IPS-NIHi11 (cell line): ENCODE data around the gene PRDX5.

Source experiments
- DNase-seq: peaks from one replicate; pipeline ENCODE4 v3.0.0; 2012; ENCODE audit warnings: mixed read lengths, low spot score

Gene PRDX5

DNA sequence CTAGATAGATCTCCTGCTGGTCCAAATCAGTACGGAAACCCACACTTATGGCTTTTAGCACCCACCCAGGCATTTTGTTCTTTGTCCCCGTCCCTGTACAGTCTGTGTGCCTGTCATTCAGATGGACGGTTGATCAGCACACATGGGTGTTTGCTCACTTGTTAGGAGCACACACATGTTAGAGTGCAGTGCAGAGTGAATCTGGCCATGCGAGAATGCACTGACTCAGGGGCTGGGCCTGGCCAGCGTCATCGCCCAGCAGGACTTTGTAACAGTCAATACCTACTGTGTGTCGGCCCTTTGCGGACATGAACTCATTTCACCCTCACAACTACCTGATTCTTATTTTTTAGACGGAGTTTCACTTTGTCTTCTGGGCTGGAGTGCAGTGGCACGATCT is 44.4 kb downstream of the PRDX5 start:
- DNase-seq: no peak

DNA sequence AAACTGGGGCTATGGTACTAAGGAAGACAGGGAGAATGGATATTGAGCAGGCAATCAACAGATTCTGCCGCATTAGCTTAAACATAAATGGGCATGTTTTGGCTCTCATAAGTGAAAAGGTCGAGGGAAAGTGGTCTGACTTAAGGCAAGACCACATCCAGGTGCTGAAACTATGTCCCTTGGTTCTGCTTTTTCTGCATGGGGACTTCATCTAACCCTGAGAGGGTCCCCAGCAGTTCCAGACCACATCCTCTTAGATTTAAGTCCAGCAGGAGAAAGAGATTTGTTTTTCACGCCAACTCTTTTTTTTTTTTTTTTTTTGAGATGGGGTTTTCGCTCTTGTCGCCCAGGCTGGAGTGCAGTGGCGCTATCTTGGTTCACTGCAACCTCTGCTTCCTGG is 46.5 kb downstream of the PRDX5 start:
- DNase-seq: no peak

DNA sequence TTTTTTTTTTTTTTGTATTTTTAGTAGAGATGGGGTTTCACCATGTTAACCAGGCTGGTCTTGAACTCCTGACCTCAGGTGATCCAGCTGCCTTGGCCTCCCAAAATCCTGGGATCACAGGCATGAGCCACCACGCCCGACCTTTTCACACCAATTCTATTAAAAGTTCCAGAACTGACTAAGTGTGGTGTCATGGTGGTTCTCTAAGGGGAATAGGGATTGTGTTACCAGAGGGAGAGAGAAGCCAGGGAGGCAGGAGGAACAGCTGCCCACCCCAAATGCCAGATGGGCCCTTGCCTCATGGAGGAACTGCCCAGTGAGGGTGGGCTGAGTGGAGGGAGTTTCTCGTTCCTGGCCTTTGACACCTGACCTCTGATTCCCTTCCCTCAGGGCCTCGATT is 47.0 kb downstream of the PRDX5 start:
- DNase-seq: no peak

DNA sequence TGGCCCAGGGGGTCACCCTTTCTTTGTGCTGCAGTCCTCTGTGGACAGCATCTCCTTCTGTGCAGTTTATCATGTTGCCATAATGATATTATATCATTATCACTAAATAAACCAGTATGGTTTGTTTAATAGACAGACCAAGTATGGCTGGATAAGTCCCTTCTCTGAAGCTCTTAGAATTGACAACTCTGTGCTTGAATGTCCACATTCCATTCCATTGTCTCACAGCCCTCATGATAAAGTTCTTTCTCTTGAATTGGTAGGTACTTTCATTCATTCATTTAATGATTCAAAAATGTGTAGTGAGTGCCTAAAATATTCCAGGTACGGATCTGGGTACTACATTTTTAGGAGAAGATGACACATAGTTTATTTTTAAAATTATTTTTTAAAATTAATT is 48.8 kb downstream of the PRDX5 start:
- no peak for DNase-seq

DNA sequence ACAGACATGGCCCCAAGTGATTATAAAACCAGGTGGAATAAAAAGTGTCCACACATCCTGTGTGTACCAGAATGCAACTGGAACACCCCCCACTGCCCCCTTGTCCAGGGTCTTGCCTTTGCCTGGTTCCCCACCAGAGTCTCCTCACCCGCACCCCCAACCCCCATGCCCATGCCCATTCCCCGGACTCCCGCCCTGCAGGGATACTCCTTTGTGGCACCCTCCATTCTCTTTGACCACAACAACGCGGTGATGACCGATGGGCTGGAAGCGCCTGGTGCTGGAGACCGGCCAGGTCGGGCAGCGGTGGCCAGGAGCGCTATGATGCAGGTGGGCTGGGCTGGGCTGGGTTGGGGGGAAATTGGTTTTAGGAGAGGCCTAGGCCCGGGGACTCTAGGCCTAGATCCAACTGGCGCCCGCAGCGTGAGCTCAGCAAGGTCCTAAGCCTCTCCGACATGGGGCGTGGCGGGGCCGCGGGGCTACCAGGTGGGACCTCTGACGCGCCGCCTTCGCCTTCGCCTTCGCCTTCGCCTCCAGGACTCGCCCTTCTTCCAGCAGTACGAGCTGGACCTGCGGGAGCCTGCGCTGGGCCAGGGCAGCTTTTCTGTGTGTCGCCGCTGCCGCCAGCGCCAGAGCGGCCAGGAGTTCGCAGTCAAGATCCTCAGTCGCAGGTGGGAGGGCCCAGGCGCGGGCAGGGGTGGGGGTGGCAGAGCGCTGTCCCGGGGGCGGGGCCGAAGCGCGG is 50.2 kb downstream of the PRDX5 start:
- no peak for DNase-seq

DNA sequence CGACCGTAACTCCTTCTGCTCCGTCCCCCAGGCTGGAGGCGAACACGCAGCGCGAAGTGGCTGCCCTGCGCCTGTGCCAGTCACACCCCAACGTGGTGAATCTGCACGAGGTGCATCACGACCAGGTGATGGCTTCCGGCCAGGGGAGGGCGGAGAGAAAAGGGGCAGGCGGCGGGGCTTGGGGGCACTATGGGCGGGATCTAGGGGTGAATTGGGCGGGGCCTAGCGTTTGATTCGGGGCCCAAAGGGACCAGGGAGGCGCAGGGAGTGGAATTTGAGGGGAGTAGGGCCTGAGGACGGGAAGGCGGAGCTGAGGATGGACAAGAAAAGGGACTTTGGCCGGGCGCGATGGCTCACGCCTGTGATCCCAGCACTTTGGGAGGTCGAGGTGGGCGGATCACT is 50.8 kb downstream of the PRDX5 start:
- DNase-seq: no peak

DNA sequence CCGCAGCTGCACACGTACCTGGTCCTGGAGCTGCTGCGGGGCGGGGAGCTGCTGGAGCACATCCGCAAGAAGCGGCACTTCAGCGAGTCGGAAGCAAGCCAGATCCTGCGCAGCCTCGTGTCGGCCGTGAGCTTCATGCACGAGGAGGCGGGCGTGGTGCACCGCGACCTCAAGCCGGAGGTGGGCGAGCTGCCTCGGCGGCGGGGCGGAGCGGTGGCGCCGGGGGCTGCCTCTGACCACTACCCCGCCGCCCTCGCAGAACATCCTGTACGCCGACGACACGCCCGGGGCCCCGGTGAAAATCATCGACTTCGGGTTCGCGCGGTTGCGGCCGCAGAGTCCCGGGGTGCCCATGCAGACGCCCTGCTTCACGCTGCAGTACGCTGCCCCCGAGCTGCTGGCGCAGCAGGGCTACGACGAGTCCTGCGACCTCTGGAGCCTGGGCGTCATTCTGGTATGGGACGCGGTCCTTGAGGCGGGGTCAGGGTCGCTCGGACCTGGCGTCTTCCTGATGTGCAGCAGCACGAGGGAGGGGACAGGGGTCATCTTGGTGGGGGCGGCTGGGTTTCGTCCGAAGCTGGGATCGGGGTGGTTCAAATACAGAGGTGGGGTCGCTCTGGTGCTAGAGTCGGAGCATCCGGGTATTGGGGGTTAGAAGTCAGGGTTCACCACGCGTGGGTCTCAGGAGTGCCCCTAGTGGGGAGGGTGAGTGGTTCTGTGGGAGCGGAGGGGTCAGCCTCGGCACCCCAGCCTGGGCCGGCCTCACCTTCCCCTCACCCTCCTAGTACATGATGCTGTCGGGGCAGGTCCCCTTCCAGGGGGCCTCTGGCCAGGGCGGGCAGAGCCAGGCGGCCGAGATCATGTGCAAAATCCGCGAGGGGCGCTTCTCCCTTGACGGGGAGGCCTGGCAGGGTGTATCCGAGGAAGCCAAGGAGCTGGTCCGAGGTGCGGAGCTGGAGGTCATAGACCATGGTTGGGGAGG is 51.8 kb downstream of the PRDX5 start:
- DNase-seq: peak; percentile 68

DNA sequence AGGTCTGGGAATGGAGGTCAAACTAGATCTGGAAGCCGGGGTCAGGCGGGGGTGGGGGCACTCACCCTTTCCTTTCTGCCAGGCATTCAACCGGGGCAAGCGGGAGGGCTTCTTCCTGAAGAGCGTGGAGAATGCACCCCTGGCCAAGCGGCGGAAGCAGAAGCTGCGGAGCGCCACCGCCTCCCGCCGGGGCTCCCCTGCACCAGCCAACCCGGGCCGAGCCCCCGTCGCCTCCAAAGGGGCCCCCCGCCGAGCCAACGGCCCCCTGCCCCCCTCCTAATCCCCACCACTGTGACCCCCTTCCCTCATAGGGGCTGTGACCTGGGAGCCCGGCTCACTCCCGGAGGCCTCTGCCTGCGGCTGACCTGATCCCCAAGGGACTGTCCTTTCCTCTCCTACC is 53.3 kb downstream of the PRDX5 start:
- no peak for DNase-seq
